Naive thymus-derived CD8-positive, alpha-beta T cell (primary cell): Measurements from ENCODE around the gene ATP2C1. TPM values are rescaled to one million over a fixed set of nuclear protein-coding genes. Genes with fewer than 3 reads are reported as not detected.

Experiments
- ATAC-seq, 2 donors: fragments of 150-1000 bp; cut with Tn5 transposase in 1 of 2; sonication (Bioruptor Pico), chemical (Tn5 transposase) in 1 of 2; 1 replicate in 1 of 2; 2 replicates in 1 of 2; pipeline ENCODE4 v1.10.0; 2021; ENCODE audit warnings: mild to moderate bottlenecking in 2 of 2, moderate library complexity in 2 of 2
- POLR2A ChIA-PET: fragments of 350-600 bp; sonication (Branson Sonifier 250); formaldehyde crosslinking; loops from one replicate; lab custom pipeline; 2021; ENCODE audit warnings: antibody characterized with exemption; lab: Charles Lee
- DNase-seq, 10 donors: peaks; one replicate each; pipeline versions ENCODE4 v3.0.0 to v3.0.0-alpha.2; 2020 to 2022
- H3K27ac Mint-ChIP-seq, 10 donors: one replicate each; pipeline ENCODE4 v1.8.0; 2020 to 2022; ENCODE audit warnings: mild to moderate bottlenecking in 10 of 10, mixed read lengths in 10 of 10, moderate library complexity in 4 of 10, inconsistent platforms in 1 of 10
- H3K27me3 Mint-ChIP-seq, 5 donors: one replicate each; pipeline ENCODE4 v1.8.0; 2021 to 2022; ENCODE audit warnings: mixed read lengths in 5 of 5
- H3K36me3 Mint-ChIP-seq, 3 donors: one replicate each; pipeline ENCODE4 v1.8.0; 2020 to 2022; ENCODE audit warnings: mixed read lengths in 3 of 3, mild to moderate bottlenecking in 2 of 3, inconsistent platforms in 1 of 3
- H3K4me1 Mint-ChIP-seq, 4 donors: one replicate each; pipeline ENCODE4 v1.8.0; 2021 to 2022; ENCODE audit warnings: mixed read lengths in 4 of 4
- H3K4me3 Mint-ChIP-seq, 10 donors: one replicate each; pipeline ENCODE4 v1.8.0; 2020 to 2022; ENCODE audit warnings: mild to moderate bottlenecking in 10 of 10, mixed read lengths in 10 of 10, moderate library complexity in 6 of 10, inconsistent platforms in 1 of 10
- H3K9me3 Mint-ChIP-seq, 9 donors: one replicate each; pipeline ENCODE4 v1.8.0; 2020 to 2022; ENCODE audit warnings: mixed read lengths in 9 of 9, mild to moderate bottlenecking in 3 of 9, inconsistent platforms in 1 of 9, moderate library complexity in 1 of 9
- polyA plus RNA-seq, 3 donors: library from polyadenylated mRNA; unstranded; fragments of 300-500 nt; fragmentation: Illumina TruSeq; gene quantifications; one replicate each; pipeline ENCODE4 v1.2.3, GENCODE V29; 2021
- total RNA-seq, 8 experiments: library from RNA in 2 of 8; stranded (reverse) in 2 of 8; gene quantifications; one replicate each; pipeline ENCODE4 v1.2.3 and lab custom pipeline; 2021 to 2026

ATP2C1 gene
- total and polyA plus RNA-seq, 5 experiments from 2014 or later: 5.3 to 48.0 (median 9.0) TPM

DNA sequence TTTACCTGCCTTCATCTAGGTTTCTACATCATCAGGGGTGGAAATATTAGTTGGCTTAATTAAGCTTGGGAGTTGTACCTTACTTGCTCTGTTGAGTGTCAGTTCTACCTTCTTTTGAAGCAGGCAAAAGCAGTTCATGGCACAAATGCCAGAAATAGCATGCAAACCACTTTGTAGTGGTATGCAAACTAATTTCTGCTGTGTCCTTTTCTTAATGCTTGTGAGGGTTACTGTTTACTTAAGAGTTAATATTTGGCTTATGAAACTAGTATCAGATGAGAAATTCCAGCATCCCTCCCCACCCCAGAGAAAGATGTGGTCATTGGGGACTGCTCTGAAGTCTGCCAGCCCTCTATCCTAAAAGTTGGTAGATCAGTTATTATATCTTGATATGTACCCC lies 7.1 kb downstream of the ATP2C1 start:
- DNase-seq (no peak), ATAC-seq (no peak)
- POLR2A ChIA-PET: no interaction called here
- Mint-ChIP-seq H3K27me3 (no peaks in the 10 kb centered on the region), H3K27ac (peak overlapping the region in 2 of 10 donors; percentile 1 to 29), H3K4me3 (no peak overlapping the region), H3K36me3 (no peaks in the 10 kb centered on the region), H3K4me1 (peaks cover 25 to 72% (median 61%) of the 10 kb centered on the region in 4 donors), H3K9me3 (no peaks in the 10 kb centered on the region)

- peaks cover 0 to 5% (median 0%) of the 10 kb centered on the region in 3 donors for H3K36me3 Mint-ChIP-seq
- DNase-seq (no peak), ATAC-seq (no peak)
- peak overlapping the region in 3 of 10 donors; percentile 1 to 44 (median 2) for H3K27ac Mint-ChIP-seq
- no peaks in the 10 kb centered on the region for H3K9me3 Mint-ChIP-seq
- peaks cover 29 to 72% (median 61%) of the 10 kb centered on the region in 4 donors for H3K4me1 Mint-ChIP-seq
- no peaks in the 10 kb centered on the region for H3K27me3 Mint-ChIP-seq
- H3K4me3 Mint-ChIP-seq: peak overlapping the region in 1 of 10 donors; percentile 21
- POLR2A ChIA-PET: no interaction called here
Observed at GRCh38 chr3:130901463-130902204, 7.8 kb downstream of the ATP2C1 start.

DNA sequence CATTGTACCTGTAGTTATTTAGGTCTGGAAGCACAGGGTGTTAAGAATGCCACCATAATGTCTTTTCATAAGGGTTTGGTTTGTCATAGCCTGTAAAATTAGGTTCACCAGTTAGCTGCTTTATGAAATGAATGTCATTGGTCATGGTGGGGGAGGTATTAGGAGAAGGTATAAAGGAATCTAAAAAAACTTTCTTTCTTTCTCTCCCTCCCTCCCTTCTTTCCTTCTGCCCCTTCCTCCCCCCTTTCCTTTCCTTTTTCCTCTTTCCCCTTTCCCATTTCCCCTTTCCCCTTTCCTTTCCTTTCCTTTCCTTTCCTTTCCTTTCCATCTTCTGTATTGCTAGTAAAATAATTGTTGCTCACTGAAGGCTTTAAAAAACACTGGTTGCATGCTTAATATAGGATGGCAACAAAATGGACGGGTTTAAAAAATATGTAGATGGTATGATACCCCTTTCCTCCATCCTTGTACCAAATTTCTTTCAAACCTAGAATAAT lies 9.6 kb downstream of the ATP2C1 start:
- Mint-ChIP-seq H3K27ac (no peak overlapping the region), H3K4me3 (no peak overlapping the region), H3K36me3 (peaks cover 0 to 5% (median 0%) of the 10 kb centered on the region in 3 donors), H3K9me3 (no peaks in the 10 kb centered on the region), H3K4me1 (peaks cover 28 to 73% (median 63%) of the 10 kb centered on the region in 4 donors), H3K27me3 (no peaks in the 10 kb centered on the region)
- DNase-seq (no peak), ATAC-seq (no peak)
- POLR2A ChIA-PET: interaction anchor here (1.0 kb wide), 1 partner anchor 10 kb away, joined by 3 read pairs; the partner anchor contains the start of gene ATP2C1

DNA sequence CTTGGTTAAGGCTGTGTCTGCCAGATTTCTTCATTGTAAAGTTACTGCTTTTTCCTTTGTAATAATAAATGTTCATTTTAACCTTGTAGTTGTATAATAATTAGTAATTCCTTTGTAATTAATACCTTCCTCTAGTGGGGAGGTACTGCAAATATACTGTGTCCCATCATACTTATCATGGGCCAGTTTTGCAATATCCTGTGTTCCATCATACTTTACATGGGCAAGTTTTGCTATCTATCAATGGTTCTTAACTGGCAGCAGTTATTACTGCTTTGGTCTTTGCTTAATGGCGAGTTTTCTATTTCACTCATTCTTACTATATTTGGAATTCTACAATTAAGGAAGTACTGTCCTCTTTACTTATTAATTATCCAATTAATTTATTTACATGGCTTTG lies 10.6 kb downstream of the ATP2C1 start:
- H3K4me1 Mint-ChIP-seq: peaks cover 28 to 77% (median 63%) of the 10 kb centered on the region in 4 donors
- no peak overlapping the region for H3K4me3 Mint-ChIP-seq
- no peaks in the 10 kb centered on the region for H3K9me3 Mint-ChIP-seq
- peak overlapping the region in 2 of 10 donors; percentile 30 to 60 for H3K27ac Mint-ChIP-seq
- H3K27me3 Mint-ChIP-seq: no peaks in the 10 kb centered on the region
- DNase-seq (no peak), ATAC-seq (no peak)
- H3K36me3 Mint-ChIP-seq: peaks cover 0 to 5% (median 0%) of the 10 kb centered on the region in 3 donors
- POLR2A ChIA-PET: no interaction called here

- no peak overlapping the region for H3K27ac Mint-ChIP-seq
- no peaks in the 10 kb centered on the region for H3K9me3 Mint-ChIP-seq
- no peaks in the 10 kb centered on the region for H3K27me3 Mint-ChIP-seq
- POLR2A ChIA-PET: no interaction called here
- no peak for DNase-seq
- ATAC-seq: no peak
- H3K4me1 Mint-ChIP-seq: peaks cover 28 to 74% (median 62%) of the 10 kb centered on the region in 4 donors
- peak overlapping the region in 1 of 10 donors; percentile 26 for H3K4me3 Mint-ChIP-seq
- peaks cover 0 to 8% (median 0%) of the 10 kb centered on the region in 3 donors for H3K36me3 Mint-ChIP-seq
Observed at GRCh38 chr3:130905551-130905950, 11.7 kb downstream of the ATP2C1 start.

- ATAC-seq: no peak
- Mint-ChIP-seq H3K36me3 (peaks cover 0 to 11% (median 2%) of the 10 kb centered on the region in 3 donors), H3K27ac (peak overlapping the region in 4 of 10 donors; percentile 2 to 19 (median 18))
Observed at GRCh38 chr3:130906374-130906995, 12.6 kb downstream of the ATP2C1 start.

GRCh38 chr3:130907500-130907899 lies 13.6 kb downstream of the ATP2C1 start:
- no peak overlapping the region for H3K4me3 Mint-ChIP-seq
- peaks cover 0 to 4% (median 0%) of the 10 kb centered on the region in 9 donors for H3K9me3 Mint-ChIP-seq
- peak overlapping the region in 1 of 10 donors; percentile 19 for H3K27ac Mint-ChIP-seq
- peaks cover 21 to 57% (median 46%) of the 10 kb centered on the region in 4 donors for H3K4me1 Mint-ChIP-seq
- ATAC-seq: no peak
- H3K36me3 Mint-ChIP-seq: peaks cover 0 to 12% (median 4%) of the 10 kb centered on the region in 3 donors
- POLR2A ChIA-PET: no interaction called here
- H3K27me3 Mint-ChIP-seq: no peaks in the 10 kb centered on the region
- no peak for DNase-seq

More at GRCh38 chr3:130906374-130906995, 12.6 kb downstream of the ATP2C1 start:
- Mint-ChIP-seq H3K9me3 (peaks cover 0 to 3% (median 0%) of the 10 kb centered on the region in 9 donors), H3K4me1 (peaks cover 23 to 65% (median 53%) of the 10 kb centered on the region in 4 donors), H3K4me3 (peak overlapping the region in 2 of 10 donors; percentile 14 to 15), H3K27me3 (no peaks in the 10 kb centered on the region)
- no peak for DNase-seq
- POLR2A ChIA-PET: no interaction called here

DNA sequence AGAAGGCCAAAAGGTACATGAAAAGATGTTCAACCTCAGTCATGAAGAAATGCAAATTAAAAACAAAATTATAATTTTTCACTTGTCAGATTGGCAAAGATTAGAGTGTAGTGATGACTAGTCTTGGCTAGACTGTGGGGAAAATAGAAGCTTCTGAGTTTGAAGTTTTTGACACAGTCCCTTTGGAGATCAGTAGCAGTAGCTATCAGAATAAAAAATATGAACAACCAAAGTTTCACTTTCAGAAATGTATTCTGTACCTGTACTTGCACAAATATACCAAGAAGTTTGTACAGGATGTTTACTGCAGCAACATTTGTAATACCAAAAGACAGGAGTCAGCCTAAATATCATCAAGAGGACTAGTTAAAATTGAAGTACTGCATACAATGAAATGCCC lies 14.1 kb downstream of the ATP2C1 start:
- H3K4me3 Mint-ChIP-seq: no peak overlapping the region
- H3K36me3 Mint-ChIP-seq: peaks cover 0 to 12% (median 4%) of the 10 kb centered on the region in 3 donors
- no peak for ATAC-seq
- no peak for DNase-seq
- no peaks in the 10 kb centered on the region for H3K27me3 Mint-ChIP-seq
- POLR2A ChIA-PET: no interaction called here
- H3K27ac Mint-ChIP-seq: no peak overlapping the region
- peaks cover 21 to 53% (median 42%) of the 10 kb centered on the region in 4 donors for H3K4me1 Mint-ChIP-seq
- H3K9me3 Mint-ChIP-seq: peaks cover 0 to 4% (median 0%) of the 10 kb centered on the region in 9 donors

DNA sequence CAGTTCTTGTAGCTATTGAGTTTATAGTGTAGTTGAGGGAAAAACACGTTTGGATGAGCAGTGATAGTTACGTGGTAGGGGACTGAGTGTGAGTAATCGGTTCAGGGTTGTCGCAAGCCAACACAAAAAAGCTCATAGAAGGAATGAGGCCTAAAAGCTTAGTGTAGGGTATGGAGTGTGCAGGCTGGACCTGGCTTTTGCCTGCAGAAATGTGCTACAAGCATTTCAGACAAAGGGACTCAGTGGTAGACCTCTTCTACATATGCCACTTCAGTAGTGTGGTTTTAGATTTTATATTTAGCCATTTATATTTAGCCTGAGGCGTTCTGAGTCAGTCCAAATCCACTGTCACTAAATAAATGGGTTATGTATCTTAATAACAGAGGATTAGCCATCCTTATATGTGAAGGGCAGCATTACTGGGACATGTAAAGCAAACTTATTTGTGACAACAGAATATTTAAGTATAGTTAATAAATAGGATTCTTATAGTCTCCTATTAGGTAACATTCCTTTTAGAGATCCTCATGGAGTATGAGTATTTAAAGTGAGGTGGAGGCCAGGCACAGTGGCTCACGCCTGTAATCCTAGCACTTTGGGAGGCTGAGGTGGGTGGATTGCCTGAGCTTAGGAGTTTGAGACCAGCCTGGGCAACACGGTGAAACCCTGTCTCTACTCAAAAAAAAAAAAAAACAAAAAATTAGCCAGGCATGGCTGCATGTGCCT lies 21.8 kb downstream of the ATP2C1 start:
- POLR2A ChIA-PET: interaction anchor here (1.3 kb wide), 1 partner anchor 22 kb away, joined by 3 read pairs; the partner anchor contains the start of gene ATP2C1
- H3K27ac Mint-ChIP-seq: peak overlapping the region in 3 of 10 donors; percentile 1 to 40 (median 1)

DNA sequence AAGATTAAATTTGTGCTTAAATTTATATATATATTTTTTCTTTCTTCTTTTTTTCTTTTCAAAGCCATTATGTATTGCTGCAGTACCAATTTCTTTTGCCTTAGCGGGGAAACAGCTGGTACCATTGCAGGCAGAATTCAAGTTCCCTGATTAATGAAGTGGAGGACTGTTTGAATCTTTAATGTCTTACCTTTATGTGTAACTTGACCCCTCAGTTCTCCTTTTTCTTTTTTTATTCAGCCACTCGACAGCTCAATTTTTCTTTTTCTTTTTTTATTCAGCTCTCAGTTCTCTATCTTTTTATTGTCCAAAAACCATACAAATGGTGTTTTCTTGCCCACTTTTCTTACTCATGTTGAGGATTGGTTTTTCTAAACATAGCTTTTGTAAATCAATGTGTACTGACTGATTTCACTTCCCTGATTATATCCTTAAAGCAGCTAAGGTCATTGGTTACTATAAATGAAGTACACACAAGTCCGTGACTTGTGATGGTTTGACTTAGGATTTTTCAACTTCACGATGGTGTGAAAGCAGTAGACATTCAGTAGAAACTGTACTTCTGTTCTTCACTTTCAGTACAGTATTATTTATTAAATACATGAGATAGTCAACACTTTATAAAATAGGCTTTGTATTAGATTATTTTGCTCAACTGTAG lies 22.8 kb downstream of the ATP2C1 start:
- Mint-ChIP-seq H3K9me3 (peaks cover 0 to 19% (median 0%) of the 10 kb centered on the region in 9 donors), H3K27ac (peak overlapping the region in 2 of 10 donors; percentile 1 to 14), H3K27me3 (no peaks in the 10 kb centered on the region), H3K4me1 (peaks cover 15 to 47% (median 29%) of the 10 kb centered on the region in 4 donors), H3K4me3 (no peak overlapping the region), H3K36me3 (peaks cover 12 to 24% (median 22%) of the 10 kb centered on the region in 3 donors)
- DNase-seq (no peak), ATAC-seq (no peak)
- POLR2A ChIA-PET: no interaction called here

More for the DNA sequence above, 21.8 kb downstream of the ATP2C1 start:
- DNase-seq (no peak), ATAC-seq (no peak)
- H3K4me1 Mint-ChIP-seq: peaks cover 15 to 42% (median 28%) of the 10 kb centered on the region in 4 donors
- peaks cover 0 to 22% (median 0%) of the 10 kb centered on the region in 9 donors for H3K9me3 Mint-ChIP-seq
- H3K4me3 Mint-ChIP-seq: no peak overlapping the region
- peaks cover 12 to 27% (median 24%) of the 10 kb centered on the region in 3 donors for H3K36me3 Mint-ChIP-seq
- H3K27me3 Mint-ChIP-seq: no peaks in the 10 kb centered on the region

GRCh38 chr3:130918328-130918727 lies 24.4 kb downstream of the ATP2C1 start:
- Mint-ChIP-seq H3K27ac (peak overlapping the region in 1 of 10 donors; percentile 19), H3K4me3 (no peak overlapping the region), H3K4me1 (peaks cover 20 to 60% (median 41%) of the 10 kb centered on the region in 4 donors), H3K9me3 (peaks cover 0 to 20% (median 0%) of the 10 kb centered on the region in 9 donors), H3K27me3 (no peaks in the 10 kb centered on the region), H3K36me3 (peaks cover 17 to 26% (median 22%) of the 10 kb centered on the region in 3 donors)
- ATAC-seq (no peak), DNase-seq (no peak)
- POLR2A ChIA-PET: no interaction called here
